ENCODE results near the gene DCAF6. TPM values are rescaled to one million over a fixed set of nuclear protein-coding genes. Genes with fewer than 3 reads are reported as not detected.

DCAF6 gene
- total RNA-seq, 3 donors from 2014 or later = 76.7 to 95.7 (median 84.7) TPM

DNA sequence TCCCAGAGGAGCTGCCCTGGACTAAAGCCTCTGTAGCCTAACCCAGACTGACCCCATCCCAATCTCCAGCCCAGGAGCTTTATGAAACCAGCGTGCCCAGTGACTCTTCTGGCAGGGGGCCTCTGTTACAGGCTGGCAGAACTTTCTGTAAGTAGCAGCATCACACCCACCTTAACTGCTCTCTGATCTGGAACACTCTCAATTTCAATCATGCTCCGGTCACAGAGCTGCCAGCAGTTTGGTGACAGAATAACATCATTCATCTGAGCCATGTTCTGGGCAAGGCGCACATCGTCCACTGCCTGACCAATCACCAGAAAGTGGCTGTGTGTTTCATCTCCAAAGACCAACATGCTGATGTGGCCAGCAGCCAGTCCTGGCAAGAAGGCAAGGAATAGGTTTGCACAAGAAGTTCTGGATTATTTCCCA, 37.2 kb upstream of the DCAF6 start:
- peak in 1 of 3 donors; percentile 46 for TF ChIP-seq POLR2AphosphoS5 (IDR thresholded peaks at IDR 0.05)
- TF ChIP-seq POLR2A (IDR thresholded peaks at IDR 0.05) = no peak
- TF ChIP-seq, protein P1, sequence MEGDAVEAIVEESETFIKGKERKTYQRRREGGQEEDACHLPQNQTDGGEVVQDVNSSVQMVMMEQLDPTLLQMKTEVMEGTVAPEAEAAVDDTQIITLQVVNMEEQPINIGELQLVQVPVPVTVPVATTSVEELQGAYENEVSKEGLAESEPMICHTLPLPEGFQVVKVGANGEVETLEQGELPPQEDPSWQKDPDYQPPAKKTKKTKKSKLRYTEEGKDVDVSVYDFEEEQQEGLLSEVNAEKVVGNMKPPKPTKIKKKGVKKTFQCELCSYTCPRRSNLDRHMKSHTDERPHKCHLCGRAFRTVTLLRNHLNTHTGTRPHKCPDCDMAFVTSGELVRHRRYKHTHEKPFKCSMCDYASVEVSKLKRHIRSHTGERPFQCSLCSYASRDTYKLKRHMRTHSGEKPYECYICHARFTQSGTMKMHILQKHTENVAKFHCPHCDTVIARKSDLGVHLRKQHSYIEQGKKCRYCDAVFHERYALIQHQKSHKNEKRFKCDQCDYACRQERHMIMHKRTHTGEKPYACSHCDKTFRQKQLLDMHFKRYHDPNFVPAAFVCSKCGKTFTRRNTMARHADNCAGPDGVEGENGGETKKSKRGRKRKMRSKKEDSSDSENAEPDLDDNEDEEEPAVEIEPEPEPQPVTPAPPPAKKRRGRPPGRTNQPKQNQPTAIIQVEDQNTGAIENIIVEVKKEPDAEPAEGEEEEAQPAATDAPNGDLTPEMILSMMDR (IDR thresholded peaks at IDR 0.05) = no peak
- peak in 1 of 2 donors; percentile 30 for DNase-seq (ENCODE audit: low spot score in 2 of 2)
- H3K4me3 ChIP-seq = no peak overlapping the region
- intact Hi-C loops (cut with DNase I; ENCODE audit: low total_unique reads) = no loop called here
- no peaks in the 10 kb centered on the region for H3K9me3 ChIP-seq
- no peaks in the 10 kb centered on the region for H3K27me3 ChIP-seq
- no peaks in the 10 kb centered on the region for H3K36me3 ChIP-seq
- no peak overlapping the region for H3K27ac ChIP-seq
- H3K4me1 ChIP-seq = no peaks in the 10 kb centered on the region

DNA sequence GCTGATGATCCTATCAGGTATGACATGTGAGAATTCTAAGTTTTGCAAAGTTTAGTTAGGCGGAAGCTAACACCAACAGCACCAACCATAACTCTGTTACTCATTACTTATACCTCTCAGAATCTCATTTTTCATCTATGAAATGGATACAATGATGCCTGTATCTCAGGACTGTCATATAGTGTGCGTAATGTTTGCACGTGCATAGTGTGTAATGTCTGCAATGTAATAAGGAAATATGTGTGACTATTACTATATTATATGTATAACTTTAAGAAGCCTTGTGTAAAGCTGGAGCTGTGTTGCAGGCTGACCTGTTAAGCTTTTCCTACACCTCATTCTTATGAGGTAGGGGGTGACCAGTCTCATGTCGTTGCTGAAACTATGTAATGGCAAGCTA, 35.6 kb upstream of the DCAF6 start:
- DNase-seq (ENCODE audit: low spot score in 2 of 2) = no peak
- H3K4me1 ChIP-seq = no peaks in the 10 kb centered on the region
- no peak for TF ChIP-seq POLR2AphosphoS5 (IDR thresholded peaks at IDR 0.05)
- no peak for TF ChIP-seq POLR2A (IDR thresholded peaks at IDR 0.05)
- no peaks in the 10 kb centered on the region for H3K27me3 ChIP-seq
- no peak overlapping the region for H3K27ac ChIP-seq
- intact Hi-C loops (cut with DNase I; ENCODE audit: low total_unique reads) = no loop called here
- H3K4me3 ChIP-seq = no peak overlapping the region
- no peaks in the 10 kb centered on the region for H3K9me3 ChIP-seq
- H3K36me3 ChIP-seq = no peaks in the 10 kb centered on the region

DNA sequence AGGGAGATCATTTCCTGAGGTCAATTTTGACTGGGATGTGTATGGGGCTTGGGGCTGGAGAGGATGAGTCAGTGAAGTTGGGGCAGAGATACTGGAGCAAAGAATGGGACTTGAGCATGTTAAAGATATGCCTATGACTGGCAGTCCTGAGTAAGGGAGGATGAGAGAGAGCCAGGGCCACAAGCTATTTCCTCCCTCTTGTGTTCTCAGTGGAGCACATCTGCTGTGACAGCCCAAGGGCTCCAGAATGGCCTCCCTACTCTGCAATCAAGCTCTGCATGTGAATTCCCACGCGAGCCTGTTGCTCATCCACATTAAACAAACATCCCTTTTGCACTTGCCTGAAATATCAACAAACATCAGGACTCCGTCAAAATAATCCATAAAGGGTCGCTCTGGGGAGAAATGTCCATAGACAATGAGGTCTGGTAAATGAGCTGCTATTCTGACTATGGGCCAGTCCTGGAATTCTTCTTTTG, 31.8 kb upstream of the DCAF6 start:
- TF ChIP-seq, protein P1 (IDR thresholded peaks at IDR 0.05) = no peak
- Histone ChIP-seq H3K36me3 (no peaks in the 10 kb centered on the region), H3K9me3 (no peaks in the 10 kb centered on the region), H3K4me3 (no peak overlapping the region), H3K4me1 (no peaks in the 10 kb centered on the region), H3K27me3 (no peaks in the 10 kb centered on the region), H3K27ac (no peak overlapping the region)
- DNase-seq (ENCODE audit: low spot score in 2 of 2) = no peak
- intact Hi-C loops (cut with DNase I; ENCODE audit: low total_unique reads) = no loop called here

DNA sequence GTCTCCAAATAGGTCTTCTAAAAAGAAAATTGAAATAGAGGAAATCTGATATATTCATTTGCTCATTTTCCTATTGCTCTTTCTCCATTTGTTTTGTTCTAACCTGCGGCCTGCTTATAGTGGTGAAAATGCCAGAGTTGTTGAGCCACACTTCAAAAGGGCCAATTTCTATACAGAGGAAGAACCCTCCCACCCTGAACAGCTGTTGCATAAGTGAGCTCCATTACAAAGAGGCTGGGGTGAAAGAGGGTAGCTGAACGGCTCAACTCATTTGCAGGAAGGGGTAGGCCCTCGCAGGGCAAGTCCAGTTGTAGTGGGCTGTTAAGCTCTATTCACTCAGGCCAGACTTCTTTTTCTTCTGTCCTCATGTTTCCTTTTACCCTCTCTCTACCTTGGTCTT, 31.3 kb upstream of the DCAF6 start:
- Histone ChIP-seq H3K27ac (no peak overlapping the region), H3K27me3 (no peaks in the 10 kb centered on the region), H3K4me3 (no peak overlapping the region), H3K9me3 (no peaks in the 10 kb centered on the region), H3K36me3 (no peaks in the 10 kb centered on the region), H3K4me1 (no peaks in the 10 kb centered on the region)
- DNase-seq (ENCODE audit: low spot score in 2 of 2) = no peak
- TF ChIP-seq POLR2AphosphoS5 (IDR thresholded peaks at IDR 0.05) = no peak
- TF ChIP-seq, protein P1 (IDR thresholded peaks at IDR 0.05) = no peak
- no peak for TF ChIP-seq POLR2A (IDR thresholded peaks at IDR 0.05)
- intact Hi-C loops (cut with DNase I; ENCODE audit: low total_unique reads) = no loop called here

DNA sequence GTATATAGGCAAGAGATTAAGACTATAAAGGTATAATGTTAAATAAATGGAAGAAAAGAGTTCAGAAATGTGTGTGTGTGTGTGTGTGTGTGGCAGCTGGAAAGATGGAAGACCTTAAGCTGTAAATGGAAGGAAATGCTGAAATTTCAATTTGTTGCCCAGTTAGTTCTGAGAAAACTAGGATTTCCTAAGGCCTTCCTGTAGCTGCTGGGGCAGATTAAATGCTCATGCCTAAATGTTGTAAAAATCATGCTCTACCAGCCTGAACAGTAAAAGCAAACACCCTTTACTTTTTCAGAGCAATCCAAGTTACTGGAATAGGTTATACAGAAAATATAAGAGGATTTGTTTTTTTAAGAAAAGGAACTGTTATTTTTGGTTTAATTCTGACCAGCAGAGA, 30.8 kb upstream of the DCAF6 start:
- no peak overlapping the region for H3K4me3 ChIP-seq
- H3K4me1 ChIP-seq = no peaks in the 10 kb centered on the region
- TF ChIP-seq POLR2A (IDR thresholded peaks at IDR 0.05) = no peak
- TF ChIP-seq, protein P1 (IDR thresholded peaks at IDR 0.05) = no peak
- no peak for TF ChIP-seq POLR2AphosphoS5 (IDR thresholded peaks at IDR 0.05)
- H3K9me3 ChIP-seq = no peaks in the 10 kb centered on the region
- no peaks in the 10 kb centered on the region for H3K36me3 ChIP-seq
- H3K27me3 ChIP-seq = no peaks in the 10 kb centered on the region
- H3K27ac ChIP-seq = no peak overlapping the region
- DNase-seq (ENCODE audit: low spot score in 2 of 2) = no peak
- intact Hi-C loops (cut with DNase I; ENCODE audit: low total_unique reads) = no loop called here

DNA sequence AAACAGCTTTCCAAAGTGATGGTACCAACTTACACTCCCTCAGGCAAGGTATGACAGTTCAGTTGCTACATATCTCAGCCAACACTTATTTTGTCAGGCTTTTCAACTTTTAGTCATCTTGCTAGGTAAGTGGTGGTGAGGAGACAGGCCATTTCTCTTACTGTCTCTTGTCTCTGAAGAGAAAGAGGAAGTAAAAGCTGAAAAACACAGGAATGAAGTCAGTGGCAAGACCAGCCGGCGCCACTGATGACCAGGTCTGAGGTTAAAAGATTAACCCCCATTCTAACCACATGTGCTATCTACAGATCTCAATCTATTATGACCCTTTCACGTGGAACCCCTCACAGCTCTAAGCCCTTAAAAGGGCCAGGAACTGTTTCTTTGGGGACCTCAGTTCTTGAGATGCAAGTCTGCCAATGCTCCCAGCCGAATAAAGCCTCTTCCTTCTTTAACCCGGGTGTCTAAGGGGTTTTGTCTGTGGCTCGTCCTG, 26.7 kb upstream of the DCAF6 start:
- no peak overlapping the region for H3K27ac ChIP-seq
- no peaks in the 10 kb centered on the region for H3K9me3 ChIP-seq
- no peaks in the 10 kb centered on the region for H3K36me3 ChIP-seq
- no peak overlapping the region for H3K4me3 ChIP-seq
- no peak for DNase-seq (ENCODE audit: low spot score in 2 of 2)
- TF ChIP-seq, protein P1 (IDR thresholded peaks at IDR 0.05) = no peak
- TF ChIP-seq POLR2AphosphoS5 (IDR thresholded peaks at IDR 0.05) = no peak
- TF ChIP-seq POLR2A (IDR thresholded peaks at IDR 0.05) = no peak
- H3K4me1 ChIP-seq = peaks cover 0 to 3% of the 10 kb centered on the region in 2 donors
- intact Hi-C loops (cut with DNase I; ENCODE audit: low total_unique reads) = no loop called here
- no peaks in the 10 kb centered on the region for H3K27me3 ChIP-seq
